Naive thymus-derived CD4-positive, alpha-beta T cell (primary cell): Measurements from ENCODE around the gene SLC13A2. TPM values are rescaled to one million over a fixed set of nuclear protein-coding genes. Genes with fewer than 3 reads are reported as not detected.

Source experiments
- ATAC-seq: fragments of 150-1000 bp; cut with Tn5 transposase; 2 replicates; pipeline ENCODE4 v1.10.0; 2021; ENCODE audit warnings: mild to moderate bottlenecking, moderate library complexity
- CTCF ChIA-PET: fragments of 350-600 bp; sonication (Branson Sonifier 250); formaldehyde crosslinking; loops from one replicate; lab custom pipeline; 2021; ENCODE audit warnings: antibody characterized with exemption; lab: Charles Lee
- POLR2A ChIA-PET: fragments of 350-600 bp; sonication (Branson Sonifier 250); formaldehyde crosslinking; loops from one replicate; lab custom pipeline; 2021; ENCODE audit warnings: antibody characterized with exemption, inconsistent platforms; lab: Charles Lee
- DNase-seq, 9 donors: peaks; one replicate each; pipeline versions ENCODE4 v3.0.0 to v3.0.0-alpha.2; 2020 to 2022; ENCODE audit warnings: mixed read lengths in 1 of 9
- H3K27ac ChIP-seq: one replicate; pipeline ENCODE4 v1.7.0; 2013; ENCODE audit warnings: mild to moderate bottlenecking, low read depth, low read length, moderate library complexity
- H3K27me3 ChIP-seq, 2 donors: one replicate each; pipeline ENCODE4 v1.7.0; 2013; ENCODE audit warnings: low read length in 2 of 2, mild to moderate bottlenecking in 2 of 2, moderate library complexity in 2 of 2; ENCODE audit not compliant: control insufficient read depth in 2 of 2, insufficient read depth in 2 of 2
- H3K36me3 ChIP-seq, 3 experiments: 1 replicate in 2 of 3; 2 replicates in 1 of 3; pipeline ENCODE4 v1.7.0; 2013; ENCODE audit warnings: low read length in 3 of 3, mild to moderate bottlenecking in 3 of 3, moderate library complexity in 1 of 3; ENCODE audit not compliant: insufficient read depth in 3 of 3, control insufficient read depth in 2 of 3
- H3K4me1 ChIP-seq, 2 donors: one replicate each; pipeline ENCODE4 v1.7.0; 2013; ENCODE audit warnings: low read length in 2 of 2, mild to moderate bottlenecking in 2 of 2, moderate library complexity in 1 of 2; ENCODE audit not compliant: control insufficient read depth in 2 of 2, insufficient read depth in 2 of 2
- H3K4me3 ChIP-seq: 2 replicates; pipeline ENCODE4 v1.7.0; 2013; ENCODE audit warnings: mild to moderate bottlenecking, low read length
- H3K9me3 ChIP-seq, 3 experiments: 1 replicate in 2 of 3; 2 replicates in 1 of 3; pipeline ENCODE4 v1.7.0; 2013; ENCODE audit warnings: low read length in 3 of 3; ENCODE audit not compliant: control insufficient read depth in 2 of 3
- H3K27ac Mint-ChIP-seq, 9 donors: one replicate each; pipeline ENCODE4 v1.8.0; 2020 to 2022; ENCODE audit warnings: mixed read lengths in 9 of 9, mild to moderate bottlenecking in 8 of 9, moderate library complexity in 5 of 9, inconsistent platforms in 2 of 9
- H3K27me3 Mint-ChIP-seq, 5 donors: one replicate each; pipeline ENCODE4 v1.8.0; 2021 to 2022; ENCODE audit warnings: mixed read lengths in 5 of 5, mild to moderate bottlenecking in 1 of 5
- H3K36me3 Mint-ChIP-seq, 5 donors: one replicate each; pipeline ENCODE4 v1.8.0; 2020 to 2022; ENCODE audit warnings: mixed read lengths in 5 of 5, mild to moderate bottlenecking in 3 of 5, inconsistent platforms in 1 of 5
- H3K4me1 Mint-ChIP-seq, 7 donors: one replicate each; pipeline ENCODE4 v1.8.0; 2020 to 2022; ENCODE audit warnings: mixed read lengths in 7 of 7, mild to moderate bottlenecking in 3 of 7, inconsistent platforms in 1 of 7
- H3K4me3 Mint-ChIP-seq, 10 donors: one replicate each; pipeline ENCODE4 v1.8.0; 2020 to 2022; ENCODE audit warnings: mild to moderate bottlenecking in 10 of 10, mixed read lengths in 10 of 10, moderate library complexity in 6 of 10, inconsistent platforms in 2 of 10
- H3K9me3 Mint-ChIP-seq, 11 donors: one replicate each; pipeline ENCODE4 v1.8.0; 2020 to 2022; ENCODE audit warnings: mixed read lengths in 11 of 11, mild to moderate bottlenecking in 4 of 11, inconsistent platforms in 1 of 11, moderate library complexity in 1 of 11
- intact Hi-C, 2 donors: fragments of 100-400 bp; cut with micrococcal nuclease; formaldehyde crosslinking; loops; one replicate each; pipeline ENCODE4 v1.15.1; 2023
- polyA plus RNA-seq, 2 donors: library from polyadenylated mRNA; unstranded; fragments of 300-500 nt; fragmentation: Illumina TruSeq; gene quantifications; one replicate each; pipeline ENCODE4 v1.2.3, GENCODE V29; 2021
- total RNA-seq, 6 experiments: library from RNA in 5 of 6; stranded (reverse) in 5 of 6; gene quantifications; 1 replicate in 5 of 6; 2 replicates in 1 of 6; pipeline ENCODE4 v1.2.3 and lab custom pipeline; 2021 to 2026

The SLC13A2 gene
- total and polyA plus RNA-seq, 7 experiments from 2014 or later, result not detected

- no peak for ATAC-seq
- Histone ChIP-seq H3K4me1 (no peaks in the 10 kb centered on the region), H3K27me3 (no peaks in the 10 kb centered on the region), H3K27ac (no peak overlapping the region), H3K9me3 (no peaks in the 10 kb centered on the region), H3K36me3 (no peaks in the 10 kb centered on the region), H3K4me3 (no peak overlapping the region)
- H3K4me3 Mint-ChIP-seq, result no peak overlapping the region
- H3K9me3 Mint-ChIP-seq, result no peaks in the 10 kb centered on the region
- no peak for DNase-seq
- intact Hi-C loops, result loop anchor here (1.0 to 10.0 kb wide), 4 partner anchors 12 to 305 kb away; partner anchors contain the start of genes IFT20 (in 1 of the 2), TNFAIP1 (in 1 of the 2) and UNC119 (in 1 of the 2)
- POLR2A ChIA-PET, result interaction anchor here (0.5 kb wide), 1 partner anchor 404 kb away, joined by 3 read pairs; no protein-coding TSS in a partner anchor
- H3K27me3 Mint-ChIP-seq, result no peaks in the 10 kb centered on the region
- H3K27ac Mint-ChIP-seq, result peak overlapping the region in 1 of 9 donors; percentile 13
- CTCF ChIA-PET, result interaction anchor here (1.1 to 1.5 kb wide), 3 partner anchors 11 to 46 kb away, joined by 3 to 8 read pairs (median 4); no protein-coding TSS in a partner anchor
- no peaks in the 10 kb centered on the region for H3K36me3 Mint-ChIP-seq
- H3K4me1 Mint-ChIP-seq, result peaks cover 0 to 5% (median 0%) of the 10 kb centered on the region in 7 donors
Observed at GRCh38 chr17:28540231-28540630, 66.8 kb downstream of the SLC13A2 start.

GRCh38 chr17:28541439-28541838, 68.0 kb downstream of the SLC13A2 start:
- Histone ChIP-seq H3K9me3 (no peaks in the 10 kb centered on the region), H3K27ac (no peak overlapping the region), H3K4me3 (no peak overlapping the region), H3K36me3 (no peaks in the 10 kb centered on the region), H3K27me3 (no peaks in the 10 kb centered on the region), H3K4me1 (no peaks in the 10 kb centered on the region)
- no peak for DNase-seq
- H3K36me3 Mint-ChIP-seq, result no peaks in the 10 kb centered on the region
- no peak for ATAC-seq
- ChIA-PET POLR2A (no interaction called here), CTCF (interaction anchor here (0.7 to 1.5 kb wide), 2 partner anchors 8 to 47 kb away, joined by 5 to 8 read pairs; no protein-coding TSS in a partner anchor)
- no peaks in the 10 kb centered on the region for H3K9me3 Mint-ChIP-seq
- H3K27me3 Mint-ChIP-seq, result no peaks in the 10 kb centered on the region
- intact Hi-C loops, result loop anchor here (10.0 kb wide), 2 partner anchors 207 to 307 kb away; partner anchors contain the start of genes IFT20 (in 1 of the 2) and TNFAIP1 (in 1 of the 2)
- peaks cover 0 to 11% (median 2%) of the 10 kb centered on the region in 7 donors for H3K4me1 Mint-ChIP-seq
- no peak overlapping the region for H3K27ac Mint-ChIP-seq
- no peak overlapping the region for H3K4me3 Mint-ChIP-seq

GRCh38 chr17:28544402-28545140, 71.1 kb downstream of the SLC13A2 start:
- Histone ChIP-seq H3K9me3 (no peaks in the 10 kb centered on the region), H3K27me3 (no peaks in the 10 kb centered on the region), H3K4me1 (peaks cover 14 to 20% of the 10 kb centered on the region in 2 donors), H3K4me3 (no peak overlapping the region), H3K36me3 (no peaks in the 10 kb centered on the region), H3K27ac (no peak overlapping the region)
- CTCF ChIA-PET, result no interaction called here
- intact Hi-C loops, result loop anchor here (10.0 kb wide), 2 partner anchors 210 to 310 kb away; partner anchors contain the start of genes IFT20 (in 1 of the 2) and TNFAIP1 (in 1 of the 2)
- H3K4me3 Mint-ChIP-seq, result no peak overlapping the region
- H3K36me3 Mint-ChIP-seq, result peaks cover 0 to 4% (median 0%) of the 10 kb centered on the region in 5 donors
- DNase-seq, result no peak
- H3K27me3 Mint-ChIP-seq, result no peaks in the 10 kb centered on the region
- ATAC-seq, result no peak
- POLR2A ChIA-PET, result interaction anchor here (2.1 kb wide), 1 partner anchor 27 kb away, joined by 5 read pairs; the partner anchor contains the start of gene PIGS
- peak overlapping the region in 4 of 9 donors; percentile 8 to 58 (median 38) for H3K27ac Mint-ChIP-seq
- no peaks in the 10 kb centered on the region for H3K9me3 Mint-ChIP-seq
- H3K4me1 Mint-ChIP-seq, result peaks cover 17 to 34% (median 22%) of the 10 kb centered on the region in 7 donors

- H3K27ac ChIP-seq, result no peak overlapping the region
- H3K4me3 Mint-ChIP-seq, result no peak overlapping the region
- H3K27ac Mint-ChIP-seq, result peak overlapping the region in 2 of 9 donors; percentile 47 to 58
- H3K9me3 ChIP-seq, result no peaks in the 10 kb centered on the region
- intact Hi-C loops, result loop anchor here (10.0 kb wide), 2 partner anchors 210 to 310 kb away; partner anchors contain the start of genes IFT20 (in 1 of the 2) and TNFAIP1 (in 1 of the 2)
- POLR2A ChIA-PET, result interaction anchor here (2.1 kb wide), 1 partner anchor 26 kb away, joined by 5 read pairs; the partner anchor contains the start of gene PIGS
- no peaks in the 10 kb centered on the region for H3K27me3 Mint-ChIP-seq
- H3K27me3 ChIP-seq, result no peaks in the 10 kb centered on the region
- peaks cover 20 to 40% (median 28%) of the 10 kb centered on the region in 7 donors for H3K4me1 Mint-ChIP-seq
- no peak overlapping the region for H3K4me3 ChIP-seq
- H3K36me3 ChIP-seq, result no peaks in the 10 kb centered on the region
- CTCF ChIA-PET, result interaction anchor here (0.6 kb wide), 1 partner anchor 759 kb away, joined by 3 read pairs; no protein-coding TSS in a partner anchor
- H3K9me3 Mint-ChIP-seq, result no peaks in the 10 kb centered on the region
- no peak for ATAC-seq
- H3K36me3 Mint-ChIP-seq, result peaks cover 0 to 4% (median 0%) of the 10 kb centered on the region in 5 donors
- DNase-seq, result no peak
- peaks cover 19 to 25% of the 10 kb centered on the region in 2 donors for H3K4me1 ChIP-seq
Observed at GRCh38 chr17:28545141-28545503, 71.7 kb downstream of the SLC13A2 start.

- no peak overlapping the region for H3K27ac ChIP-seq
- no peaks in the 10 kb centered on the region for H3K9me3 ChIP-seq
- no peaks in the 10 kb centered on the region for H3K27me3 ChIP-seq
- intact Hi-C loops, result loop anchor here (10.0 kb wide), 2 partner anchors 211 to 311 kb away; partner anchors contain the start of genes IFT20 (in 1 of the 2) and TNFAIP1 (in 1 of the 2)
- H3K27me3 Mint-ChIP-seq, result no peaks in the 10 kb centered on the region
- peak overlapping the region in 6 of 9 donors; percentile 19 to 74 (median 58) for H3K27ac Mint-ChIP-seq
- no peaks in the 10 kb centered on the region for H3K36me3 ChIP-seq
- DNase-seq (no peak), ATAC-seq (no peak)
- POLR2A ChIA-PET, result interaction anchor here (1.2 to 10.1 kb wide), 4 partner anchors 10 to 31 kb away, joined by 3 to 102 read pairs (median 10); partner anchors contain the start of genes ALDOC and PIGS
- no peak overlapping the region for H3K4me3 ChIP-seq
- H3K4me1 ChIP-seq, result peaks cover 22 to 33% of the 10 kb centered on the region in 2 donors
- no peaks in the 10 kb centered on the region for H3K9me3 Mint-ChIP-seq
- CTCF ChIA-PET, result interaction anchor here (0.6 to 1.1 kb wide), 2 partner anchors 67 to 758 kb away, joined by 3 read pairs; no protein-coding TSS in a partner anchor
- H3K4me3 Mint-ChIP-seq, result no peak overlapping the region
- H3K36me3 Mint-ChIP-seq, result peaks cover 0 to 4% (median 0%) of the 10 kb centered on the region in 5 donors
- H3K4me1 Mint-ChIP-seq, result peaks cover 24 to 44% (median 36%) of the 10 kb centered on the region in 7 donors
Observed at GRCh38 chr17:28545787-28546415, 72.5 kb downstream of the SLC13A2 start.
